ENCODE data around the gene HTRA3.

DNA sequence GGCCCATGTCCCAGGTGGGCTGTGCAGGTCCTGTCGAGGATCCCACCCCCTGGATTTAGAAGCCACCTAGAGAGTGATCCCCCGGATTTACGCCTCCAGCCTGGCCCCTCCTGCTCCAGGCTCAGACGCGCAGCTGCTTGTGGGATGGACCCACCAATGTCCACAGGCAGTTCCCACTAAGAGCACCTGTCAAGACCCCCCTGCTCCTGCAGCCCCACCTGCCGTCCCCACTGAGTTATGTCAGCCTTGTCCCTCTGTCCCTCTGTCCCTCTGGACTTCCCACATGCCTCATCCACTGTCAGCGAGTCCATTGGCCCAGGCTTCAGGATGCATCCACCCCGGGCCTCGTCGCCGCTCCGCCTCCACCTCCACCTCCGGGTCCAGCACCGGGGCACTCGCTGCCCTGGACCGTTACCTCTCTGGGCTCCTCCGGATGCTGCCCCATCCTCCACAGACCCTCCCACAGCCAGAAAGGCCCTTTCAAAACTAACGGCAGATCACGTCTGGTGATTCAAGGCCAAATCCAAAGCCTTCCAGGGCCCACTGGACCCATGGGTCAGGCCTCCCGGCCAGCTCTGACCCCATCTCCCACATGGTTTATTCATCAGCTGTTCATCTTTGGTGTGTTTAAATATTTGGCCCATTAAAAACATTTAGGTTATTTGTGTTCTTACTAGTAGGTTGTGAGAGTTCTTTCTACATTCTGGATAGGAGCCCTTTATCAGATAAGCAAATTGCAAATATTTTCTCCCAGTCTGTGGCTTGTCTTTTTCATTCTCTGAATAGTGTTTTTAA lies 28.3 kb downstream of the HTRA3 start:
- TF ChIP-seq POLR2AphosphoS5 (IDR thresholded peaks at IDR 0.05; ENCODE audit: low read depth), result no peak
- TF ChIP-seq, protein P1, sequence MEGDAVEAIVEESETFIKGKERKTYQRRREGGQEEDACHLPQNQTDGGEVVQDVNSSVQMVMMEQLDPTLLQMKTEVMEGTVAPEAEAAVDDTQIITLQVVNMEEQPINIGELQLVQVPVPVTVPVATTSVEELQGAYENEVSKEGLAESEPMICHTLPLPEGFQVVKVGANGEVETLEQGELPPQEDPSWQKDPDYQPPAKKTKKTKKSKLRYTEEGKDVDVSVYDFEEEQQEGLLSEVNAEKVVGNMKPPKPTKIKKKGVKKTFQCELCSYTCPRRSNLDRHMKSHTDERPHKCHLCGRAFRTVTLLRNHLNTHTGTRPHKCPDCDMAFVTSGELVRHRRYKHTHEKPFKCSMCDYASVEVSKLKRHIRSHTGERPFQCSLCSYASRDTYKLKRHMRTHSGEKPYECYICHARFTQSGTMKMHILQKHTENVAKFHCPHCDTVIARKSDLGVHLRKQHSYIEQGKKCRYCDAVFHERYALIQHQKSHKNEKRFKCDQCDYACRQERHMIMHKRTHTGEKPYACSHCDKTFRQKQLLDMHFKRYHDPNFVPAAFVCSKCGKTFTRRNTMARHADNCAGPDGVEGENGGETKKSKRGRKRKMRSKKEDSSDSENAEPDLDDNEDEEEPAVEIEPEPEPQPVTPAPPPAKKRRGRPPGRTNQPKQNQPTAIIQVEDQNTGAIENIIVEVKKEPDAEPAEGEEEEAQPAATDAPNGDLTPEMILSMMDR (IDR thresholded peaks at IDR 0.05; ENCODE audit: insufficient read depth, low read length), result no peak
